ENCODE results near the gene GALM. TPM values are rescaled to one million over a fixed set of nuclear protein-coding genes. Genes with fewer than 3 reads are reported as not detected.

GALM gene
- total and polyA plus RNA-seq, 2 of the 8 experiments (the other 6 are each of a cell fraction or from before 2014, with no cell fraction given) = 9.9 to 13.1 TPM

GRCh38 chr2:38712413-38712812, 46.5 kb downstream of the GALM start (continued):
- TF ChIP-seq SIRT6 (IDR thresholded peaks at IDR 0.05; ENCODE audit: low read length) (no peak), POLR2A (IDR thresholded peaks at IDR 0.05; ENCODE audit: control extremely low read depth in 1 of 2, low read depth in 2 of 2, low read length in 2 of 2) (no peak)
- TF ChIP-seq, protein P1, sequence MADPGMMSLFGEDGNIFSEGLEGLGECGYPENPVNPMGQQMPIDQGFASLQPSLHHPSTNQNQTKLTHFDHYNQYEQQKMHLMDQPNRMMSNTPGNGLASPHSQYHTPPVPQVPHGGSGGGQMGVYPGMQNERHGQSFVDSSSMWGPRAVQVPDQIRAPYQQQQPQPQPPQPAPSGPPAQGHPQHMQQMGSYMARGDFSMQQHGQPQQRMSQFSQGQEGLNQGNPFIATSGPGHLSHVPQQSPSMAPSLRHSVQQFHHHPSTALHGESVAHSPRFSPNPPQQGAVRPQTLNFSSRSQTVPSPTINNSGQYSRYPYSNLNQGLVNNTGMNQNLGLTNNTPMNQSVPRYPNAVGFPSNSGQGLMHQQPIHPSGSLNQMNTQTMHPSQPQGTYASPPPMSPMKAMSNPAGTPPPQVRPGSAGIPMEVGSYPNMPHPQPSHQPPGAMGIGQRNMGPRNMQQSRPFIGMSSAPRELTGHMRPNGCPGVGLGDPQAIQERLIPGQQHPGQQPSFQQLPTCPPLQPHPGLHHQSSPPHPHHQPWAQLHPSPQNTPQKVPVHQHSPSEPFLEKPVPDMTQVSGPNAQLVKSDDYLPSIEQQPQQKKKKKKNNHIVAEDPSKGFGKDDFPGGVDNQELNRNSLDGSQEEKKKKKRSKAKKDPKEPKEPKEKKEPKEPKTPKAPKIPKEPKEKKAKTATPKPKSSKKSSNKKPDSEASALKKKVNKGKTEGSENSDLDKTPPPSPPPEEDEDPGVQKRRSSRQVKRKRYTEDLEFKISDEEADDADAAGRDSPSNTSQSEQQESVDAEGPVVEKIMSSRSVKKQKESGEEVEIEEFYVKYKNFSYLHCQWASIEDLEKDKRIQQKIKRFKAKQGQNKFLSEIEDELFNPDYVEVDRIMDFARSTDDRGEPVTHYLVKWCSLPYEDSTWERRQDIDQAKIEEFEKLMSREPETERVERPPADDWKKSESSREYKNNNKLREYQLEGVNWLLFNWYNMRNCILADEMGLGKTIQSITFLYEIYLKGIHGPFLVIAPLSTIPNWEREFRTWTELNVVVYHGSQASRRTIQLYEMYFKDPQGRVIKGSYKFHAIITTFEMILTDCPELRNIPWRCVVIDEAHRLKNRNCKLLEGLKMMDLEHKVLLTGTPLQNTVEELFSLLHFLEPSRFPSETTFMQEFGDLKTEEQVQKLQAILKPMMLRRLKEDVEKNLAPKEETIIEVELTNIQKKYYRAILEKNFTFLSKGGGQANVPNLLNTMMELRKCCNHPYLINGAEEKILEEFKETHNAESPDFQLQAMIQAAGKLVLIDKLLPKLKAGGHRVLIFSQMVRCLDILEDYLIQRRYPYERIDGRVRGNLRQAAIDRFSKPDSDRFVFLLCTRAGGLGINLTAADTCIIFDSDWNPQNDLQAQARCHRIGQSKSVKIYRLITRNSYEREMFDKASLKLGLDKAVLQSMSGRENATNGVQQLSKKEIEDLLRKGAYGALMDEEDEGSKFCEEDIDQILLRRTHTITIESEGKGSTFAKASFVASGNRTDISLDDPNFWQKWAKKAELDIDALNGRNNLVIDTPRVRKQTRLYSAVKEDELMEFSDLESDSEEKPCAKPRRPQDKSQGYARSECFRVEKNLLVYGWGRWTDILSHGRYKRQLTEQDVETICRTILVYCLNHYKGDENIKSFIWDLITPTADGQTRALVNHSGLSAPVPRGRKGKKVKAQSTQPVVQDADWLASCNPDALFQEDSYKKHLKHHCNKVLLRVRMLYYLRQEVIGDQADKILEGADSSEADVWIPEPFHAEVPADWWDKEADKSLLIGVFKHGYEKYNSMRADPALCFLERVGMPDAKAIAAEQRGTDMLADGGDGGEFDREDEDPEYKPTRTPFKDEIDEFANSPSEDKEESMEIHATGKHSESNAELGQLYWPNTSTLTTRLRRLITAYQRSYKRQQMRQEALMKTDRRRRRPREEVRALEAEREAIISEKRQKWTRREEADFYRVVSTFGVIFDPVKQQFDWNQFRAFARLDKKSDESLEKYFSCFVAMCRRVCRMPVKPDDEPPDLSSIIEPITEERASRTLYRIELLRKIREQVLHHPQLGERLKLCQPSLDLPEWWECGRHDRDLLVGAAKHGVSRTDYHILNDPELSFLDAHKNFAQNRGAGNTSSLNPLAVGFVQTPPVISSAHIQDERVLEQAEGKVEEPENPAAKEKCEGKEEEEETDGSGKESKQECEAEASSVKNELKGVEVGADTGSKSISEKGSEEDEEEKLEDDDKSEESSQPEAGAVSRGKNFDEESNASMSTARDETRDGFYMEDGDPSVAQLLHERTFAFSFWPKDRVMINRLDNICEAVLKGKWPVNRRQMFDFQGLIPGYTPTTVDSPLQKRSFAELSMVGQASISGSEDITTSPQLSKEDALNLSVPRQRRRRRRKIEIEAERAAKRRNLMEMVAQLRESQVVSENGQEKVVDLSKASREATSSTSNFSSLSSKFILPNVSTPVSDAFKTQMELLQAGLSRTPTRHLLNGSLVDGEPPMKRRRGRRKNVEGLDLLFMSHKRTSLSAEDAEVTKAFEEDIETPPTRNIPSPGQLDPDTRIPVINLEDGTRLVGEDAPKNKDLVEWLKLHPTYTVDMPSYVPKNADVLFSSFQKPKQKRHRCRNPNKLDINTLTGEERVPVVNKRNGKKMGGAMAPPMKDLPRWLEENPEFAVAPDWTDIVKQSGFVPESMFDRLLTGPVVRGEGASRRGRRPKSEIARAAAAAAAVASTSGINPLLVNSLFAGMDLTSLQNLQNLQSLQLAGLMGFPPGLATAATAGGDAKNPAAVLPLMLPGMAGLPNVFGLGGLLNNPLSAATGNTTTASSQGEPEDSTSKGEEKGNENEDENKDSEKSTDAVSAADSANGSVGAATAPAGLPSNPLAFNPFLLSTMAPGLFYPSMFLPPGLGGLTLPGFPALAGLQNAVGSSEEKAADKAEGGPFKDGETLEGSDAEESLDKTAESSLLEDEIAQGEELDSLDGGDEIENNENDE (IDR thresholded peaks at IDR 0.05; ENCODE audit: insufficient replicate concordance, low read length) = no peak
